K562 (cell line): ENCODE data around the gene FOXL2NB. TPM values are rescaled to one million over a fixed set of nuclear protein-coding genes. Genes with fewer than 3 reads are reported as not detected.
A peak's percentile ranks its signal among the peaks of the same experiment; 100 is the strongest.

Experiments used
- CTBP1 ChIP-seq: fragments of 450-650 bp; IDR thresholded peaks from 2 replicates; pipeline ENCODE4 v1.6.1; 2016; ENCODE audit warnings: borderline replicate concordance
- HMGN3 ChIP-seq: IDR thresholded peaks from 2 replicates; pipeline ENCODE4 v1.6.1; 2011; ENCODE audit warnings: borderline replicate concordance, low read depth, mild to moderate bottlenecking, mixed read lengths, low read length; ENCODE audit not compliant: insufficient read length; ENCODE audit errors: extremely low read depth
- KAT8 ChIP-seq: fragments of 450-650 bp; IDR thresholded peaks from 2 replicates; pipeline ENCODE4 v1.6.1; 2016; ENCODE audit warnings: low read depth, mild to moderate bottlenecking
- KLF16 ChIP-seq: IDR thresholded peaks from 2 replicates; pipeline ENCODE4 v1.6.1; 2016; ENCODE audit warnings: antibody characterized with exemption
- MEIS2 ChIP-seq: fragments of 450-650 bp; IDR thresholded peaks from 2 replicates; pipeline ENCODE4 v1.6.1; 2014; ENCODE audit warnings: mild to moderate bottlenecking; ENCODE audit not compliant: partially characterized antibody
- PCBP2 ChIP-seq: fragments of 200-400 bp; formaldehyde crosslinking; IDR thresholded peaks from 2 replicates; pipeline ENCODE4 v1.6.1; 2018; ENCODE audit warnings: low read length, low read depth, mild to moderate bottlenecking, moderate library complexity; ENCODE audit not compliant: poor library complexity, severe bottlenecking
- SMARCA4 ChIP-seq: fragments of 450-650 bp; IDR thresholded peaks from 2 replicates; pipeline ENCODE4 v1.6.1; 2016
- SP1 ChIP-seq: sonication (generic); formaldehyde crosslinking; IDR thresholded peaks from 2 replicates; pipeline ENCODE4 v1.8.1; 2022; ENCODE audit warnings: mild to moderate bottlenecking, missing genetic modification reagents
- STAG1 ChIP-seq: sonication (generic); formaldehyde crosslinking; IDR thresholded peaks from 2 replicates; pipeline ENCODE4 v1.5.0; 2020; ENCODE audit warnings: missing genetic modification reagents, borderline replicate concordance
- ZBTB17 ChIP-seq: fragments of 450-650 bp; formaldehyde crosslinking; IDR thresholded peaks from 2 replicates; pipeline ENCODE4 v1.4.0; 2020; ENCODE audit warnings: mild to moderate bottlenecking
- ZNF133 ChIP-seq: fragments of 250-450 bp; sonication (Bioruptor Pico); IDR thresholded peaks from 2 replicates; pipeline ENCODE4 v1.4.0; 2020; ENCODE audit warnings: mild to moderate bottlenecking
- ZNF324 ChIP-seq: fragments of 250-450 bp; sonication (Bioruptor Pico); IDR thresholded peaks from 2 replicates; pipeline ENCODE4 v1.4.0; 2020; ENCODE audit warnings: mild to moderate bottlenecking
- polyA plus RNA-seq, 8 experiments: library from polyadenylated mRNA; depleted of rRNA in 4 of 8; stranded (reverse) in 5 of 8; unstranded in 3 of 8; fragments of >200 nt; fragmentation: Nextera tagmentation in 2 of 8; fragmentation: Illumina TruSeq in 1 of 8; extraction: Ambion mirVana in 2 of 8; extraction: Trizol in 1 of 8; gene quantifications; 2 replicates each; pipeline versions ENCODE4 v1.2.1 to v1.2.3, GENCODE V29; 2011 to 2014; ENCODE audit warnings: inconsistent platforms in 1 of 8, missing spikeins in 1 of 8
- total RNA-seq, 7 experiments: library from RNA; depleted of rRNA in 6 of 7; stranded (reverse); fragments of >200 nt in 6 of 7; fragmentation: Illumina TruSeq in 2 of 7; extraction: Trizol in 2 of 7; gene quantifications; 2 replicates each; pipeline versions ENCODE4 v1.2.1 to v1.2.3, GENCODE V29; 2011 to 2021; ENCODE audit warnings: low replicate concordance in 1 of 7
- TF ChIP-seq, protein P1 (sequence below), 2 experiments: fragments of 450-650 bp; formaldehyde crosslinking in 1 of 2; IDR thresholded peaks; 2 replicates each; pipeline versions ENCODE4 v1.4.0 to v1.6.1; 2014 to 2020; ENCODE audit warnings: mild to moderate bottlenecking in 2 of 2, borderline replicate concordance in 1 of 2, low read depth in 1 of 2
- TF ChIP-seq, protein P2 (sequence below): fragments of 250-450 bp; sonication (Bioruptor Pico); IDR thresholded peaks from 2 replicates; pipeline ENCODE4 v1.9.0; 2021; ENCODE audit warnings: mild to moderate bottlenecking
- TF ChIP-seq, protein P3 (sequence below): fragments of 450-650 bp; formaldehyde crosslinking; IDR thresholded peaks from 2 replicates; pipeline ENCODE4 v1.4.0; 2020; ENCODE audit warnings: mild to moderate bottlenecking, moderate library complexity
- TF ChIP-seq, protein P4 (sequence below): sonication (generic); formaldehyde crosslinking; IDR thresholded peaks from 2 replicates; pipeline ENCODE4 v1.8.0; 2022; ENCODE audit warnings: mild to moderate bottlenecking, missing genetic modification reagents

Gene FOXL2NB
- total and polyA plus RNA-seq, 9 of the 15 experiments (the other 6 are each of a cell fraction or from before 2014, with no cell fraction given), result 0.71 to 17.4 (median 9.0) TPM

DNA sequence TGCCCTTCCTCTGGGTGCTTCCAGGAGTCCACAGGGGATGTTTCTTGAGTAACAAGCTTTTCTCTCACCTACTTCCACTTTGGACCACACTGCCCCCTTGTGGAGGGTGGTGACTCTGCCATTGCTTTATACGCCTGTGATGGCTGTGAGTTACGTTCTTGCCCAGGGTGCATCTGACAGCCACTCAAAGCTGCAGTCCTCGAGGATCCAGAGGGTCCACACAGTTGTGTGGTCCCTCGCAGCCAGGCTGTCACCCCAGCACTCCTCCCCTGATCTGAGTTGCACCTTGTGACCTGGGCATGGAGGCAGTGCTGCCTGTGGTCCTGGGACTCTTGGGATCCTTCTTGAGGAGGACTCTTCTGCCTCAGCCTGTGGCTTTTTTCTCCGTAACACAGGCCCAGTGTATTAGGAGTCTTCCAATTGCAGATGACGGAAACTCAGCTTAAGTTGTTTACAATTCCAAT lies 23.5 kb upstream of the FOXL2NB start (continued):
- TF ChIP-seq, protein P1, sequence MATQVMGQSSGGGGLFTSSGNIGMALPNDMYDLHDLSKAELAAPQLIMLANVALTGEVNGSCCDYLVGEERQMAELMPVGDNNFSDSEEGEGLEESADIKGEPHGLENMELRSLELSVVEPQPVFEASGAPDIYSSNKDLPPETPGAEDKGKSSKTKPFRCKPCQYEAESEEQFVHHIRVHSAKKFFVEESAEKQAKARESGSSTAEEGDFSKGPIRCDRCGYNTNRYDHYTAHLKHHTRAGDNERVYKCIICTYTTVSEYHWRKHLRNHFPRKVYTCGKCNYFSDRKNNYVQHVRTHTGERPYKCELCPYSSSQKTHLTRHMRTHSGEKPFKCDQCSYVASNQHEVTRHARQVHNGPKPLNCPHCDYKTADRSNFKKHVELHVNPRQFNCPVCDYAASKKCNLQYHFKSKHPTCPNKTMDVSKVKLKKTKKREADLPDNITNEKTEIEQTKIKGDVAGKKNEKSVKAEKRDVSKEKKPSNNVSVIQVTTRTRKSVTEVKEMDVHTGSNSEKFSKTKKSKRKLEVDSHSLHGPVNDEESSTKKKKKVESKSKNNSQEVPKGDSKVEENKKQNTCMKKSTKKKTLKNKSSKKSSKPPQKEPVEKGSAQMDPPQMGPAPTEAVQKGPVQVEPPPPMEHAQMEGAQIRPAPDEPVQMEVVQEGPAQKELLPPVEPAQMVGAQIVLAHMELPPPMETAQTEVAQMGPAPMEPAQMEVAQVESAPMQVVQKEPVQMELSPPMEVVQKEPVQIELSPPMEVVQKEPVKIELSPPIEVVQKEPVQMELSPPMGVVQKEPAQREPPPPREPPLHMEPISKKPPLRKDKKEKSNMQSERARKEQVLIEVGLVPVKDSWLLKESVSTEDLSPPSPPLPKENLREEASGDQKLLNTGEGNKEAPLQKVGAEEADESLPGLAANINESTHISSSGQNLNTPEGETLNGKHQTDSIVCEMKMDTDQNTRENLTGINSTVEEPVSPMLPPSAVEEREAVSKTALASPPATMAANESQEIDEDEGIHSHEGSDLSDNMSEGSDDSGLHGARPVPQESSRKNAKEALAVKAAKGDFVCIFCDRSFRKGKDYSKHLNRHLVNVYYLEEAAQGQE (IDR thresholded peaks at IDR 0.05; ENCODE audit: borderline replicate concordance), result peak; percentile 77; the same call in 1 of the 2 replicates
- TF ChIP-seq, protein P1 (CRISPR knock-in tag; IDR thresholded peaks at IDR 0.05; ENCODE audit: low read depth), result no peak
- TF ChIP-seq SMARCA4 (no peak), PCBP2 (no peak), HMGN3 (no peak), STAG1 (CRISPR knock-in tag) (peak; percentile 94), CTBP1 (peak; percentile 59; the same call in 1 of the 2 replicates), ZNF324 (CRISPR knock-in tag) (no peak), MEIS2 (peak; percentile 46), SP1 (CRISPR knock-in tag) (peak; percentile 58; the same call in 1 of the 2 replicates), ZNF133 (CRISPR knock-in tag) (no peak), KAT8 (no peak), KLF16 (0 out of 2 replicates have a peak, but pooled peaks have one; percentile 45), ZBTB17 (0 out of 2 replicates have a peak, but pooled peaks have one; percentile 28)
- TF ChIP-seq, protein P2, sequence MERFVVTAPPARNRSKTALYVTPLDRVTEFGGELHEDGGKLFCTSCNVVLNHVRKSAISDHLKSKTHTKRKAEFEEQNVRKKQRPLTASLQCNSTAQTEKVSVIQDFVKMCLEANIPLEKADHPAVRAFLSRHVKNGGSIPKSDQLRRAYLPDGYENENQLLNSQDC (CRISPR knock-in tag), result no peak
- TF ChIP-seq, protein P3, sequence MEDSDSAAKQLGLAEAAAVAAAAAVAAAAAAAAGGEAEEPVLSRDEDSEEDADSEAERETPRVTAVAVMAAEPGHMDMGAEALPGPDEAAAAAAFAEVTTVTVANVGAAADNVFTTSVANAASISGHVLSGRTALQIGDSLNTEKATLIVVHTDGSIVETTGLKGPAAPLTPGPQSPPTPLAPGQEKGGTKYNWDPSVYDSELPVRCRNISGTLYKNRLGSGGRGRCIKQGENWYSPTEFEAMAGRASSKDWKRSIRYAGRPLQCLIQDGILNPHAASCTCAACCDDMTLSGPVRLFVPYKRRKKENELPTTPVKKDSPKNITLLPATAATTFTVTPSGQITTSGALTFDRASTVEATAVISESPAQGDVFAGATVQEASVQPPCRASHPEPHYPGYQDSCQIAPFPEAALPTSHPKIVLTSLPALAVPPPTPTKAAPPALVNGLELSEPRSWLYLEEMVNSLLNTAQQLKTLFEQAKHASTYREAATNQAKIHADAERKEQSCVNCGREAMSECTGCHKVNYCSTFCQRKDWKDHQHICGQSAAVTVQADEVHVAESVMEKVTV (CRISPR knock-in tag), result peak; percentile 66
- TF ChIP-seq, protein P4, sequence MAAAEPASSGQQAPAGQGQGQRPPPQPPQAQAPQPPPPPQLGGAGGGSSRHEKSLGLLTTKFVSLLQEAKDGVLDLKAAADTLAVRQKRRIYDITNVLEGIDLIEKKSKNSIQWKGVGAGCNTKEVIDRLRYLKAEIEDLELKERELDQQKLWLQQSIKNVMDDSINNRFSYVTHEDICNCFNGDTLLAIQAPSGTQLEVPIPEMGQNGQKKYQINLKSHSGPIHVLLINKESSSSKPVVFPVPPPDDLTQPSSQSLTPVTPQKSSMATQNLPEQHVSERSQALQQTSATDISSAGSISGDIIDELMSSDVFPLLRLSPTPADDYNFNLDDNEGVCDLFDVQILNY (CRISPR knock-in tag), result 0 out of 2 replicates have a peak, but pooled peaks have one; percentile 20
